Neural progenitor cell (in vitro differentiated cells): ENCODE data around the gene RASEF. TPM values are rescaled to one million over a fixed set of nuclear protein-coding genes. Genes with fewer than 3 reads are reported as not detected.

Experiments
- DNase-seq: peaks from one replicate; pipeline ENCODE4 v3.0.0-alpha.2; 2016; ENCODE audit warnings: low spot score
- H2AFZ ChIP-seq: fragments of 200-600 bp; sonication (generic); replicated peaks from 2 replicates; pipeline ENCODE4 v1.6.1; 2016; ENCODE audit warnings: antibody characterized with exemption
- H3F3A ChIP-seq: fragments of 200-600 bp; sonication (generic); 2 replicates; pipeline ENCODE4 v1.6.1; 2016; ENCODE audit warnings: antibody characterized with exemption, low read depth
- H3K27ac ChIP-seq: fragments of 200-600 bp; sonication (generic); 2 replicates; pipeline ENCODE4 v1.5.1; 2016; ENCODE audit warnings: mild to moderate bottlenecking
- H3K27me3 ChIP-seq: fragments of 200-600 bp; sonication (generic); 2 replicates; pipeline ENCODE4 v1.6.1; 2016; ENCODE audit warnings: mild to moderate bottlenecking, moderate library complexity
- H3K36me3 ChIP-seq: fragments of 200-600 bp; sonication (generic); 2 replicates; pipeline ENCODE4 v1.5.1; 2016
- H3K4me1 ChIP-seq: fragments of 200-600 bp; sonication (generic); 2 replicates; pipeline ENCODE4 v1.6.1; 2016; ENCODE audit warnings: mixed run types
- H3K4me2 ChIP-seq: fragments of 200-600 bp; sonication (generic); 2 replicates; pipeline ENCODE4 v1.6.1; 2016
- H3K4me3 ChIP-seq: fragments of 200-600 bp; sonication (generic); 2 replicates; pipeline ENCODE4 v1.5.1; 2016
- H3K79me2 ChIP-seq: fragments of 200-600 bp; sonication (generic); 2 replicates; pipeline ENCODE4 v1.6.1; 2016; ENCODE audit warnings: low read depth
- H3K9ac ChIP-seq: fragments of 200-600 bp; sonication (generic); 2 replicates; pipeline ENCODE4 v1.6.1; 2016
- H3K9me3 ChIP-seq: fragments of 200-600 bp; sonication (generic); 2 replicates; pipeline ENCODE4 v1.5.1; 2016; ENCODE audit warnings: low read depth
- H4K20me1 ChIP-seq: fragments of 200-600 bp; sonication (generic); 2 replicates; pipeline ENCODE4 v1.6.1; 2016; ENCODE audit warnings: low read depth
- H3K27ac Mint-ChIP-seq: 3 replicates; pipeline ENCODE4 v1.8.0; 2021; ENCODE audit warnings: mixed read lengths
- H3K27me3 Mint-ChIP-seq: 2 replicates; pipeline ENCODE4 v1.8.0; 2022; ENCODE audit warnings: low read depth, mild to moderate bottlenecking, inconsistent platforms, moderate library complexity, mixed read lengths; ENCODE audit not compliant: insufficient read depth
- H3K36me3 Mint-ChIP-seq: 3 replicates; pipeline ENCODE4 v1.8.0; 2021; ENCODE audit warnings: mixed read lengths
- H3K4me1 Mint-ChIP-seq: 3 replicates; pipeline ENCODE4 v1.8.0; 2021; ENCODE audit warnings: mixed read lengths
- H3K4me3 Mint-ChIP-seq: 3 replicates; pipeline ENCODE4 v1.8.0; 2021; ENCODE audit warnings: mild to moderate bottlenecking, moderate library complexity, mixed read lengths
- H3K9me3 Mint-ChIP-seq: 3 replicates; pipeline ENCODE4 v1.8.0; 2020; ENCODE audit warnings: mixed read lengths
- EZH2 ChIP-seq: fragments of 200-600 bp; sonication (generic); IDR thresholded peaks from 2 replicates; pipeline ENCODE4 v1.6.1; 2017; ENCODE audit warnings: antibody characterized with exemption, mild to moderate bottlenecking, moderate library complexity
- EZH2phosphoT487 ChIP-seq: fragments of 200-600 bp; sonication (generic); IDR thresholded peaks from 2 replicates; pipeline ENCODE4 v1.6.1; 2017; ENCODE audit warnings: antibody characterized with exemption
- total RNA-seq: library from RNA; depleted of rRNA; stranded (reverse); fragments of >200 nt; gene quantifications from 2 replicates; pipeline ENCODE4 v1.2.3, GENCODE V29; 2015; ENCODE audit warnings: low replicate concordance
- TF ChIP-seq, protein P1 (sequence below): fragments of 200-600 bp; sonication (generic); IDR thresholded peaks from 2 replicates; pipeline ENCODE4 v1.5.1; 2017; ENCODE audit warnings: antibody characterized with exemption, mild to moderate bottlenecking

RASEF gene
- 0.21 and 0.87 TPM in 2 replicates for total RNA-seq

DNA sequence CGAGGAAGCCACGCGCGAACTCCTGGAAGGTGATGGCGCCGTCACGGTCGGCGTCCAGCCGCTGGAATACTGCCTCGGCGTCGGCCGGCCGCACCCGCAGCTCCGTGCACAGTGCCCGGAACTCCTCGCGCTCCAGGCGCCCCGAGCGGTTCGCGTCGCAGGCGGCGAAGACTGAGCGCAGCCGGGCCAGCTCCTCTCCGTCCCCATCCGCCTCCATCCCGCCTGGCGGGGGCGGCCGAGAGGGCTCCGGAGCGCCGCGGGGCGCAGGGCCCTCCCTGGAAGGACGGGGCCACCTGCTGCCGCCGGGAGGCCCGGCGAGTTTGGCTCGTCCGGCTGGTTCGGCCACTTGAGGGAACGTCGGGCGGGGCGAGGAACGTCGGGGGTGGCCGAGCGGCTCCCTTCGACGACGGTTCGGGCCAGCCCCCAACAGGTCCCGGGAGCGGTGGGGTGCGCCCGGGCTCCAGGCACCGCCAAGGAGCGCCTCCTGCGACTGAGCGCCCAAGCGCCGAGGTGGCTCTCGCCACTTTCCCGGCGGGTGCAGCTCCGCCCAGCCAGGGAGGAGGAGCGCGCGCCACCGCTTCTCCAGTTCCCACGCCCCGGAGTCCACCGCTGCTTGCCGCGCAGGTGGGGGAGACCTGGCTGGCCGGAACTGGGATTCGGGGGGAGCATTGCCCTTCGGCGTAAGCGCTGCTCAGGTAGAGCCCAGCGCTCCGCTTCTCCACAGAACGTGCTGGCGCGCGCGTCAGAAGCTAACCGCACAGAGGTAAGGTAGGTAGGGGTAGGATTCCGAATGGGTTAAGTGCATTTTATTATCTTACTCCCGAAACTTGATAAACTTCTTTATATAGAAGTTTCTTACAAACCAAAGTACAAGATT is at the start of gene RASEF:
RASEF (minus strand) TSS at position 492 of the 877 bp plus-strand sequence; CDS start at position 217, 275 bp downstream.
- peaks cover 4% of the 10 kb centered on the region for H4K20me1 ChIP-seq
- no peaks in the 10 kb centered on the region for H3K79me2 ChIP-seq
- no peaks in the 10 kb centered on the region for H3K9me3 ChIP-seq
- H3K4me1 Mint-ChIP-seq: peaks cover 25% of the 10 kb centered on the region
- peaks cover 4% of the 10 kb centered on the region for H3K4me1 ChIP-seq
- H3K27ac ChIP-seq: no peak within 1 kb of the TSS
- H3K36me3 ChIP-seq: no peaks in the 10 kb centered on the region
- H3K4me3 ChIP-seq: peak within 1 kb of the TSS; percentile 62
- H3K36me3 Mint-ChIP-seq: no peaks in the 10 kb centered on the region
- peaks cover 30% of the 10 kb centered on the region for H3K27me3 Mint-ChIP-seq
- H3F3A ChIP-seq: no peaks in the 10 kb centered on the region
- peaks cover 73% of the 10 kb centered on the region for H3K27me3 ChIP-seq
- no peaks in the 10 kb centered on the region for H3K9me3 Mint-ChIP-seq
- peak within 1 kb of the TSS; percentile 88 for H3K4me3 Mint-ChIP-seq
- H3K4me2 ChIP-seq: peak within 1 kb of the TSS; percentile 89
- peak within 1 kb of the TSS; percentile 94 for H2AFZ ChIP-seq
- TF ChIP-seq EZH2phosphoT487: peak; percentile 80
- TF ChIP-seq, protein P1, sequence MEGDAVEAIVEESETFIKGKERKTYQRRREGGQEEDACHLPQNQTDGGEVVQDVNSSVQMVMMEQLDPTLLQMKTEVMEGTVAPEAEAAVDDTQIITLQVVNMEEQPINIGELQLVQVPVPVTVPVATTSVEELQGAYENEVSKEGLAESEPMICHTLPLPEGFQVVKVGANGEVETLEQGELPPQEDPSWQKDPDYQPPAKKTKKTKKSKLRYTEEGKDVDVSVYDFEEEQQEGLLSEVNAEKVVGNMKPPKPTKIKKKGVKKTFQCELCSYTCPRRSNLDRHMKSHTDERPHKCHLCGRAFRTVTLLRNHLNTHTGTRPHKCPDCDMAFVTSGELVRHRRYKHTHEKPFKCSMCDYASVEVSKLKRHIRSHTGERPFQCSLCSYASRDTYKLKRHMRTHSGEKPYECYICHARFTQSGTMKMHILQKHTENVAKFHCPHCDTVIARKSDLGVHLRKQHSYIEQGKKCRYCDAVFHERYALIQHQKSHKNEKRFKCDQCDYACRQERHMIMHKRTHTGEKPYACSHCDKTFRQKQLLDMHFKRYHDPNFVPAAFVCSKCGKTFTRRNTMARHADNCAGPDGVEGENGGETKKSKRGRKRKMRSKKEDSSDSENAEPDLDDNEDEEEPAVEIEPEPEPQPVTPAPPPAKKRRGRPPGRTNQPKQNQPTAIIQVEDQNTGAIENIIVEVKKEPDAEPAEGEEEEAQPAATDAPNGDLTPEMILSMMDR: peak; percentile 36
- TF ChIP-seq EZH2: peak; percentile 91
- H3K27ac Mint-ChIP-seq: no peak within 1 kb of the TSS
- no peak within 1 kb of the TSS for H3K9ac ChIP-seq
- DNase-seq: peak; percentile 74

DNA sequence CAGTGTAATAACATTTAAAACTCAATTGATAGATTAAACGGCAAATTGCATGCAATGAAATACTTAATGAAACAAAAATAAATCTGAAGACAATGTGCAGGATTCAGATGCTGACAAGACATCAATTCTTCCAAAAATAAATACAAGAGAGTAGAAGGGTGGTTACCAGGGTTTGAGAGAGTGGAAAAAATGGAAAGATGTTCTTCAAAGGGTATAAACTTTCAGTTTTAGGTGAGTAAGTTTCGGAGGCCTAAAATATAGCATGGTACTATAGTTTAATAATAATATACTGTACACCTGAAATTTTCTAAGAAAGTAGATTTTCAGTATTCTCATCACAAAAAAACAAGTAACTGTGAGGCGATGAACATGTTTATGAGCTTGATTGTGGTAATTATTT is 48.2 kb upstream of the RASEF start:
- Histone ChIP-seq H2AFZ (peak overlapping the region; percentile 34), H3F3A (no peaks in the 10 kb centered on the region), H4K20me1 (no peaks in the 10 kb centered on the region), H3K27me3 (no peaks in the 10 kb centered on the region), H3K4me1 (no peaks in the 10 kb centered on the region), H3K4me3 (no peak overlapping the region), H3K79me2 (no peaks in the 10 kb centered on the region), H3K36me3 (no peaks in the 10 kb centered on the region), H3K27ac (no peak overlapping the region), H3K4me2 (no peak overlapping the region), H3K9ac (no peak overlapping the region), H3K9me3 (no peaks in the 10 kb centered on the region)
- Mint-ChIP-seq H3K4me3 (no peak overlapping the region), H3K4me1 (no peaks in the 10 kb centered on the region), H3K27ac (no peak overlapping the region), H3K9me3 (peaks cover 21% of the 10 kb centered on the region), H3K27me3 (peaks cover 2% of the 10 kb centered on the region), H3K36me3 (peaks cover 2% of the 10 kb centered on the region)
- TF ChIP-seq, protein P1: no peak
- TF ChIP-seq EZH2phosphoT487 (no peak), EZH2 (no peak)
- DNase-seq: no peak

DNA sequence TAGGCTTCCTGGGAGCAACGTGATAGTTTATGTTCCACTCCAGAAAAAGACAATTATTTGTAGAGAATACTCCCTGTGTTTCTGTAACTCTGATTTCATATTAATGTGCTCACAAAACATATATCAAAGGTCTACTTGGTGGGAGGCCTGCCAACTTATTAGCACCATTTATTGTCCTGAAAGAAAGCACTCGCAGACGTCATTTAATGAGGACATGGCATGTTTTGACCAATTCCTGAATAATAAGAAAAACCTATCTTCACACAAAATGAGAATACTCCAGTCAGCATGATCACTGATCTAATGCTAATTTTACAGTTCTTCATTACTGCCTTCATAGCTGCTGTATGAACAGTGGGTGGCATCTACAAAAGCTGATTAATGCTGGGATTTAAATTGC is 46.4 kb upstream of the RASEF start:
- H3K27ac Mint-ChIP-seq: no peak overlapping the region
- Histone ChIP-seq H2AFZ (no peak overlapping the region), H3F3A (no peaks in the 10 kb centered on the region), H3K4me2 (no peak overlapping the region), H3K9ac (no peak overlapping the region), H4K20me1 (no peaks in the 10 kb centered on the region), H3K36me3 (no peaks in the 10 kb centered on the region), H3K27ac (no peak overlapping the region), H3K4me1 (no peaks in the 10 kb centered on the region), H3K9me3 (no peaks in the 10 kb centered on the region), H3K4me3 (no peak overlapping the region), H3K27me3 (no peaks in the 10 kb centered on the region), H3K79me2 (no peaks in the 10 kb centered on the region)
- TF ChIP-seq EZH2 (no peak), EZH2phosphoT487 (no peak)
- TF ChIP-seq, protein P1: no peak
- no peaks in the 10 kb centered on the region for H3K4me1 Mint-ChIP-seq
- H3K9me3 Mint-ChIP-seq: peaks cover 11% of the 10 kb centered on the region
- H3K4me3 Mint-ChIP-seq: no peak overlapping the region
- no peak for DNase-seq
- peaks cover 2% of the 10 kb centered on the region for H3K36me3 Mint-ChIP-seq
- no peaks in the 10 kb centered on the region for H3K27me3 Mint-ChIP-seq
